ENCODE measurements around the gene HASPIN. TPM values are rescaled to one million over a fixed set of nuclear protein-coding genes. Genes with fewer than 3 reads are reported as not detected.

HASPIN gene
- total and polyA plus RNA-seq, 7 donors = under 0.01 to 3.5 (median 0.55) TPM; not detected in 1

GRCh38 chr17:3683054-3683511 lies 40.6 kb upstream of the HASPIN start:
- H3K36me3 ChIP-seq = no peaks in the 10 kb centered on the region
- intact Hi-C loops (cut with DNase I) = no loop called here
- H3K4me1 ChIP-seq = no peaks in the 10 kb centered on the region
- H3K27me3 ChIP-seq = peaks cover 3 to 50% (median 16%) of the 10 kb centered on the region in 3 donors
- no peak overlapping the region for H3K27ac ChIP-seq
- TF ChIP-seq EP300 (IDR thresholded peaks at IDR 0.05) (no peak), POLR2A (IDR thresholded peaks at IDR 0.05) (no peak), CTCF (IDR thresholded peaks at IDR 0.05) (peak in 3 of 4 experiments; percentile 50 to 77 (median 63))
- H3K4me3 ChIP-seq = no peak overlapping the region
- 27 to 30% methylated on average over 10 of the region's 10 CpGs for whole genome bisulfite sequencing, 2 donors
- no peak for DNase-seq
- H3K9me3 ChIP-seq = no peaks in the 10 kb centered on the region

GRCh38 chr17:3685174-3685573 lies 38.5 kb upstream of the HASPIN start:
- Histone ChIP-seq H3K36me3 (no peaks in the 10 kb centered on the region), H3K4me3 (no peak overlapping the region), H3K9me3 (no peaks in the 10 kb centered on the region), H3K4me1 (no peaks in the 10 kb centered on the region), H3K27me3 (peaks cover 7 to 59% (median 30%) of the 10 kb centered on the region in 3 donors), H3K27ac (no peak overlapping the region)
- intact Hi-C loops (cut with DNase I) = no loop called here
- no peak for DNase-seq
- 16 to 45% methylated on average over 13 of the region's 13 CpGs for WGBS, 2 donors
- no peak for TF ChIP-seq EP300 (IDR thresholded peaks at IDR 0.05)
- no peak for TF ChIP-seq CTCF (IDR thresholded peaks at IDR 0.05)
- no peak for TF ChIP-seq POLR2A (IDR thresholded peaks at IDR 0.05)
- TF ChIP-seq POLR2AphosphoS5 (IDR thresholded peaks at IDR 0.05) = no peak

- Histone ChIP-seq H3K27me3 (peaks cover 11 to 65% (median 55%) of the 10 kb centered on the region in 3 donors), H3K4me3 (no peak overlapping the region), H3K27ac (no peak overlapping the region), H3K9me3 (no peaks in the 10 kb centered on the region), H3K4me1 (no peaks in the 10 kb centered on the region), H3K36me3 (no peaks in the 10 kb centered on the region)
- DNase-seq = no peak
- TF ChIP-seq POLR2A (IDR thresholded peaks at IDR 0.05) (no peak), EP300 (IDR thresholded peaks at IDR 0.05) (no peak), POLR2AphosphoS5 (IDR thresholded peaks at IDR 0.05) (no peak), CTCF (IDR thresholded peaks at IDR 0.05) (no peak)
- WGBS, 2 donors = 43 to 58% methylated on average over 19 of the region's 19 CpGs
- intact Hi-C loops (cut with DNase I) = no loop called here
These were observed 35.6 kb upstream of the HASPIN start for GRCh38 chr17:3688027-3688553.

GRCh38 chr17:3688852-3689261 lies 34.8 kb upstream of the HASPIN start:
- Histone ChIP-seq H3K4me1 (no peaks in the 10 kb centered on the region), H3K27me3 (peaks cover 11 to 65% (median 59%) of the 10 kb centered on the region in 3 donors), H3K4me3 (no peak overlapping the region), H3K27ac (no peak overlapping the region), H3K9me3 (no peaks in the 10 kb centered on the region), H3K36me3 (no peaks in the 10 kb centered on the region)
- DNase-seq = no peak
- 77 to 81% methylated on average over 14 of the region's 14 CpGs for WGBS, 2 donors
- TF ChIP-seq POLR2AphosphoS5 (IDR thresholded peaks at IDR 0.05) = no peak
- no peak for TF ChIP-seq CTCF (IDR thresholded peaks at IDR 0.05)
- TF ChIP-seq POLR2A (IDR thresholded peaks at IDR 0.05) = no peak
- no peak for TF ChIP-seq EP300 (IDR thresholded peaks at IDR 0.05)
- intact Hi-C loops (cut with DNase I) = no loop called here
